K562 (cell line): ENCODE data around the gene ANXA7. TPM values are rescaled to one million over a fixed set of nuclear protein-coding genes. Genes with fewer than 3 reads are reported as not detected.
A peak's percentile ranks its signal among the peaks of the same experiment; 100 is the strongest.

Experiments
- ATF1 ChIP-seq, 2 experiments: fragments of 450-650 bp in 1 of 2; IDR thresholded peaks; 2 replicates each; pipeline ENCODE4 v1.6.1; 2016; ENCODE audit warnings: missing compliant biosample characterization in 1 of 2, missing genetic modification characterization in 1 of 2
- CAMTA2 ChIP-seq: fragments of 250-450 bp; sonication (Bioruptor Pico); conservative IDR thresholded peaks from 2 replicates; pipeline ENCODE4 v1.5.1; 2022
- ESRRB ChIP-seq: fragments of 250-450 bp; sonication (Bioruptor Pico); IDR thresholded peaks from 2 replicates; pipeline ENCODE4 v1.5.0; 2020; ENCODE audit warnings: mild to moderate bottlenecking, moderate library complexity, borderline replicate concordance
- GATA2 ChIP-seq: sonication (generic); formaldehyde crosslinking; IDR thresholded peaks from 2 replicates; pipeline ENCODE4 v1.4.0; 2020; ENCODE audit warnings: mild to moderate bottlenecking, missing genetic modification reagents
- JUND ChIP-seq, 2 experiments: IDR thresholded peaks; 2 replicates in 1 of 2; 3 replicates in 1 of 2; pipeline ENCODE4 v1.6.1; 2011; ENCODE audit warnings: borderline replicate concordance in 2 of 2, low read depth in 2 of 2, low read length in 2 of 2, improper control_type of control experiment in 1 of 2, missing biosample characterization in 1 of 2, missing genetic modification characterization in 1 of 2, missing genetic modification reagents in 1 of 2
- KLF16 ChIP-seq: IDR thresholded peaks from 2 replicates; pipeline ENCODE4 v1.6.1; 2016; ENCODE audit warnings: antibody characterized with exemption
- LCOR ChIP-seq: sonication (generic); formaldehyde crosslinking; IDR thresholded peaks from 2 replicates; pipeline ENCODE4 v1.8.0; 2022; ENCODE audit warnings: mild to moderate bottlenecking, missing genetic modification reagents
- NCOA2 ChIP-seq, 2 experiments: fragments of 450-650 bp; IDR thresholded peaks; 2 replicates each; pipeline ENCODE4 v1.6.1; 2018; ENCODE audit warnings: mild to moderate bottlenecking in 2 of 2, moderate library complexity in 1 of 2; ENCODE audit not compliant: partially characterized antibody in 2 of 2
- NR4A1 ChIP-seq, 2 experiments: fragments of 250-450 bp in 1 of 2; fragments of 450-650 bp in 1 of 2; sonication (Bioruptor Pico) in 1 of 2; IDR thresholded peaks; 2 replicates each; pipeline versions ENCODE4 v1.4.0 to v1.6.1; 2016 to 2020; ENCODE audit warnings: mild to moderate bottlenecking in 2 of 2, missing compliant biosample characterization in 1 of 2, missing genetic modification characterization in 1 of 2, moderate library complexity in 1 of 2
- PCBP1 ChIP-seq: fragments of 200-400 bp; formaldehyde crosslinking; IDR thresholded peaks from 2 replicates; pipeline ENCODE4 v1.6.1; 2018; ENCODE audit warnings: mild to moderate bottlenecking, low read depth, low read length; ENCODE audit not compliant: poor library complexity, severe bottlenecking
- PHF21A ChIP-seq: fragments of 450-650 bp; IDR thresholded peaks from 2 replicates; pipeline ENCODE4 v1.6.1; 2017; ENCODE audit warnings: low read depth, borderline replicate concordance
- PHF8 ChIP-seq: fragments of 200-600 bp; sonication (generic); IDR thresholded peaks from 2 replicates; pipeline ENCODE4 v1.6.1; 2012; ENCODE audit warnings: mixed run types, mild to moderate bottlenecking, inconsistent platforms, low read length, moderate library complexity, borderline replicate concordance
- POLR2A ChIP-seq: fragments of 450-650 bp; conservative IDR thresholded peaks from 2 replicates; pipeline ENCODE4 v1.6.1; 2016
- POLR3A ChIP-seq: IDR thresholded peaks from 2 replicates; pipeline ENCODE4 v1.6.1; 2011; ENCODE audit warnings: borderline replicate concordance, mild to moderate bottlenecking, moderate library complexity; ENCODE audit not compliant: insufficient read length, insufficient read depth; ENCODE audit errors: extremely low read depth
- RAD51 ChIP-seq: fragments of 450-650 bp; IDR thresholded peaks from 2 replicates; pipeline ENCODE4 v1.7.1; 2016; ENCODE audit warnings: low read depth, mild to moderate bottlenecking, borderline replicate concordance
- RBM22 ChIP-seq: fragments of 200-400 bp; formaldehyde crosslinking; IDR thresholded peaks from 2 replicates; pipeline ENCODE4 v1.6.1; 2018; ENCODE audit warnings: low read length, low read depth; ENCODE audit not compliant: poor library complexity, severe bottlenecking
- SOX6 ChIP-seq: fragments of 450-650 bp; IDR thresholded peaks from 2 replicates; pipeline ENCODE4 v1.6.1; 2014; ENCODE audit warnings: mild to moderate bottlenecking
- SREBF2 ChIP-seq: sonication (generic); formaldehyde crosslinking; IDR thresholded peaks from 2 replicates; pipeline ENCODE4 v1.4.0; 2020; ENCODE audit warnings: mild to moderate bottlenecking, missing genetic modification reagents
- SRSF9 ChIP-seq: fragments of 200-400 bp; formaldehyde crosslinking; IDR thresholded peaks from 2 replicates; pipeline ENCODE4 v1.6.1; 2017; ENCODE audit warnings: low read depth, low read length, borderline replicate concordance
- ZBTB7A ChIP-seq: IDR thresholded peaks from 2 replicates; pipeline ENCODE4 v1.6.1; 2011; ENCODE audit warnings: low read depth, mild to moderate bottlenecking, low read length, moderate library complexity, borderline replicate concordance; ENCODE audit not compliant: control insufficient read depth
- ZNF384 ChIP-seq: IDR thresholded peaks from 2 replicates; pipeline ENCODE4 v1.6.1; 2012; ENCODE audit warnings: low read depth, low read length, improper control_type of control experiment
- ZNF436 ChIP-seq: fragments of 250-450, 450-650 bp; sonication (Bioruptor Pico); formaldehyde crosslinking; IDR thresholded peaks from 2 replicates; pipeline ENCODE4 v1.7.0; 2020; ENCODE audit warnings: mild to moderate bottlenecking
- ZNF695 ChIP-seq: fragments of 450-650 bp; formaldehyde crosslinking; IDR thresholded peaks from 2 replicates; pipeline ENCODE4 v1.4.0; 2020; ENCODE audit warnings: mild to moderate bottlenecking, moderate library complexity
- polyA plus RNA-seq, 8 experiments: library from polyadenylated mRNA; depleted of rRNA in 4 of 8; stranded (reverse) in 5 of 8; unstranded in 3 of 8; fragments of >200 nt; fragmentation: Nextera tagmentation in 2 of 8; fragmentation: Illumina TruSeq in 1 of 8; extraction: Ambion mirVana in 2 of 8; extraction: Trizol in 1 of 8; gene quantifications; 2 replicates each; pipeline versions ENCODE4 v1.2.1 to v1.2.3, GENCODE V29; 2011 to 2014; ENCODE audit warnings: inconsistent platforms in 1 of 8, missing spikeins in 1 of 8
- total RNA-seq, 7 experiments: library from RNA; depleted of rRNA in 6 of 7; stranded (reverse); fragments of >200 nt in 6 of 7; fragmentation: Illumina TruSeq in 2 of 7; extraction: Trizol in 2 of 7; gene quantifications; 2 replicates each; pipeline versions ENCODE4 v1.2.1 to v1.2.3, GENCODE V29; 2011 to 2021; ENCODE audit warnings: low replicate concordance in 1 of 7
- TF ChIP-seq, protein P1 (sequence below), 2 experiments: IDR thresholded peaks; 2 replicates each; pipeline ENCODE4 v1.6.1; 2012; ENCODE audit warnings: improper control_type of control experiment in 2 of 2, low read depth in 2 of 2, low read length in 2 of 2, borderline replicate concordance in 1 of 2
- TF ChIP-seq, protein P2 (sequence below): IDR thresholded peaks from 2 replicates; pipeline ENCODE4 v1.6.1; 2014; ENCODE audit warnings: antibody characterized with exemption

Gene ANXA7
- total and polyA plus RNA-seq, 9 of the 15 experiments (the other 6 are each of a cell fraction or from before 2014, with no cell fraction given): 81.6 to 157 (median 122) TPM

DNA sequence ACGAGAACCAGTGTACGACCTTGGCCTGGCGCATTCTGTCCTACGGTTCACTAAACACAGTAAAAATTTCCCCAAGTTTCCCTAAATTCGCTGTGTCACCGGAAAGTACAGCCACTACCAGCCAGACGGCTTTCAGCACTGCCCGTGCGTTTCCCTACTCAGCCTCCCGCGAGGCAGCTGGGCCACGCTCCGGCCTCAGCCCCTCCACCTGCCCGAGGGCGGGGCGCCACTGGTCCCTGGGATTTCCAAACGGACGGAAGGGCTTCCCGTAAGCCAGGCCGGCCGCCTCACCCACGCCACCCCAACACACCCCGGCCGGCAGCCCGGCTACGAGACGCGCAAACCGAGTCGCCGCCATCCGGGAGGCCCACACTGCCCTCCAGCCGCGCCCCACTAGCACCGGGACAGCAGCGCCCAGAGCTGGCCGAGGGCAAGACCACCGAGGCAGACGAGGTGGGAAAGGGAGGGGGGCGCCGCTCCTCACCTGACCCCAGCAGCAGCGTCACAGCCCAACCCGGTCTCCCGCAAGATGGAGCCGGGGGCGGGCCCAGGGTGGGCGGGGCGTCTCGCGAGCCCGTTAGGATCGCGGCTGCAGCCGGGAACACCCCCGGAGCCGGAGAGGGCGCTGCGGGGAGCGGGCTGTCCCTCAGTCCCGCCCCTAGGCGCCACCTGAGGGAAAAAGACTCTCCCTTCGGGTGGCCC is at the start of gene ANXA7 (continued):
- TF ChIP-seq JUND (IDR thresholded peaks at IDR 0.05; ENCODE audit: borderline replicate concordance, low read depth, low read length): peak; percentile 6; the same call in 1 of the 2 replicates
- 0 out of 3 replicates have a peak, but pooled peaks have one; percentile 1 for TF ChIP-seq JUND (tag; IDR thresholded peaks at IDR 0.05; ENCODE audit: borderline replicate concordance, low read depth, low read length)
- TF ChIP-seq ESRRB (CRISPR knock-in tag): no peak
- no peak for TF ChIP-seq SOX6
- TF ChIP-seq PCBP1: peak; percentile 91
- no peak for TF ChIP-seq POLR3A
- no peak for TF ChIP-seq SRSF9
- TF ChIP-seq RBM22: peak; percentile 73
- peak; percentile 89; the same call in 1 of the 2 replicates for TF ChIP-seq ZBTB7A
- TF ChIP-seq ZNF695 (CRISPR knock-in tag): no peak
- TF ChIP-seq CAMTA2 (CRISPR knock-in tag): 0 out of 2 replicates have a peak, but pooled peaks have one; percentile 47
- TF ChIP-seq KLF16: no peak
- TF ChIP-seq, protein P1, sequence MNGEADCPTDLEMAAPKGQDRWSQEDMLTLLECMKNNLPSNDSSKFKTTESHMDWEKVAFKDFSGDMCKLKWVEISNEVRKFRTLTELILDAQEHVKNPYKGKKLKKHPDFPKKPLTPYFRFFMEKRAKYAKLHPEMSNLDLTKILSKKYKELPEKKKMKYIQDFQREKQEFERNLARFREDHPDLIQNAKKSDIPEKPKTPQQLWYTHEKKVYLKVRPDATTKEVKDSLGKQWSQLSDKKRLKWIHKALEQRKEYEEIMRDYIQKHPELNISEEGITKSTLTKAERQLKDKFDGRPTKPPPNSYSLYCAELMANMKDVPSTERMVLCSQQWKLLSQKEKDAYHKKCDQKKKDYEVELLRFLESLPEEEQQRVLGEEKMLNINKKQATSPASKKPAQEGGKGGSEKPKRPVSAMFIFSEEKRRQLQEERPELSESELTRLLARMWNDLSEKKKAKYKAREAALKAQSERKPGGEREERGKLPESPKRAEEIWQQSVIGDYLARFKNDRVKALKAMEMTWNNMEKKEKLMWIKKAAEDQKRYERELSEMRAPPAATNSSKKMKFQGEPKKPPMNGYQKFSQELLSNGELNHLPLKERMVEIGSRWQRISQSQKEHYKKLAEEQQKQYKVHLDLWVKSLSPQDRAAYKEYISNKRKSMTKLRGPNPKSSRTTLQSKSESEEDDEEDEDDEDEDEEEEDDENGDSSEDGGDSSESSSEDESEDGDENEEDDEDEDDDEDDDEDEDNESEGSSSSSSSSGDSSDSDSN (IDR thresholded peaks at IDR 0.05; ENCODE audit: borderline replicate concordance in 1 of 2, low read depth in 2 of 2, low read length in 2 of 2): peak in 1 of 2 experiments; percentile 86; a peak in 1 of 4 replicates
- TF ChIP-seq ZNF436: no peak
- no peak for TF ChIP-seq ATF1 (CRISPR knock-in tag; IDR thresholded peaks at IDR 0.05)
- TF ChIP-seq ATF1 (tag; IDR thresholded peaks at IDR 0.05): peak; percentile 89
- no peak for TF ChIP-seq NCOA2 (IDR thresholded peaks at IDR 0.05; ENCODE audit: partially characterized antibody in 2 of 2)
- no peak for TF ChIP-seq ZNF384
- TF ChIP-seq NR4A1 (CRISPR knock-in tag; IDR thresholded peaks at IDR 0.05): no peak
- no peak for TF ChIP-seq NR4A1 (tag; IDR thresholded peaks at IDR 0.05)
- TF ChIP-seq GATA2: no peak
- TF ChIP-seq, protein P2, sequence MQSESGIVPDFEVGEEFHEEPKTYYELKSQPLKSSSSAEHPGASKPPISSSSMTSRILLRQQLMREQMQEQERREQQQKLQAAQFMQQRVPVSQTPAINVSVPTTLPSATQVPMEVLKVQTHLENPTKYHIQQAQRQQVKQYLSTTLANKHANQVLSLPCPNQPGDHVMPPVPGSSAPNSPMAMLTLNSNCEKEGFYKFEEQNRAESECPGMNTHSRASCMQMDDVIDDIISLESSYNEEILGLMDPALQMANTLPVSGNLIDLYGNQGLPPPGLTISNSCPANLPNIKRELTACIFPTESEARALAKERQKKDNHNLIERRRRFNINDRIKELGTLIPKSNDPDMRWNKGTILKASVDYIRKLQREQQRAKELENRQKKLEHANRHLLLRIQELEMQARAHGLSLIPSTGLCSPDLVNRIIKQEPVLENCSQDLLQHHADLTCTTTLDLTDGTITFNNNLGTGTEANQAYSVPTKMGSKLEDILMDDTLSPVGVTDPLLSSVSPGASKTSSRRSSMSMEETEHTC: no peak
- TF ChIP-seq PHF21A: 0 out of 2 replicates have a peak, but pooled peaks have one; percentile 8
- peak; percentile 16; the same call in 1 of the 2 replicates for TF ChIP-seq RAD51
- peak; percentile 90; the same call in 1 of the 2 replicates for TF ChIP-seq LCOR (CRISPR knock-in tag)
- peak; percentile 98 for TF ChIP-seq PHF8
- no peak for TF ChIP-seq SREBF2 (CRISPR knock-in tag)
- peak; percentile 97 for TF ChIP-seq POLR2A
